Measurements from ENCODE around the gene SRPK2. TPM values are rescaled to one million over a fixed set of nuclear protein-coding genes. Genes with fewer than 3 reads are reported as not detected.

The SRPK2 gene
- total RNA-seq, 4 donors from 2014 or later: 41.0 to 87.1 (median 67.1) TPM

- 83 to 89% methylated on average over 4 of the region's 4 CpGs for WGBS, 2 donors
- DNase-seq (ENCODE audit: low spot score in 2 of 2): no peak
- TF ChIP-seq, protein P1, sequence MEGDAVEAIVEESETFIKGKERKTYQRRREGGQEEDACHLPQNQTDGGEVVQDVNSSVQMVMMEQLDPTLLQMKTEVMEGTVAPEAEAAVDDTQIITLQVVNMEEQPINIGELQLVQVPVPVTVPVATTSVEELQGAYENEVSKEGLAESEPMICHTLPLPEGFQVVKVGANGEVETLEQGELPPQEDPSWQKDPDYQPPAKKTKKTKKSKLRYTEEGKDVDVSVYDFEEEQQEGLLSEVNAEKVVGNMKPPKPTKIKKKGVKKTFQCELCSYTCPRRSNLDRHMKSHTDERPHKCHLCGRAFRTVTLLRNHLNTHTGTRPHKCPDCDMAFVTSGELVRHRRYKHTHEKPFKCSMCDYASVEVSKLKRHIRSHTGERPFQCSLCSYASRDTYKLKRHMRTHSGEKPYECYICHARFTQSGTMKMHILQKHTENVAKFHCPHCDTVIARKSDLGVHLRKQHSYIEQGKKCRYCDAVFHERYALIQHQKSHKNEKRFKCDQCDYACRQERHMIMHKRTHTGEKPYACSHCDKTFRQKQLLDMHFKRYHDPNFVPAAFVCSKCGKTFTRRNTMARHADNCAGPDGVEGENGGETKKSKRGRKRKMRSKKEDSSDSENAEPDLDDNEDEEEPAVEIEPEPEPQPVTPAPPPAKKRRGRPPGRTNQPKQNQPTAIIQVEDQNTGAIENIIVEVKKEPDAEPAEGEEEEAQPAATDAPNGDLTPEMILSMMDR (IDR thresholded peaks at IDR 0.05): no peak
- no peak for TF ChIP-seq POLR2A (IDR thresholded peaks at IDR 0.05)
- intact Hi-C loops (cut with DNase I; ENCODE audit: low total_unique reads): no loop called here
- no peak overlapping the region for H3K4me3 ChIP-seq (ENCODE audit: low read depth, poor library complexity, severe bottlenecking)
Observed at GRCh38 chr7:105250239-105250638, 138.5 kb downstream of the SRPK2 start.

DNA sequence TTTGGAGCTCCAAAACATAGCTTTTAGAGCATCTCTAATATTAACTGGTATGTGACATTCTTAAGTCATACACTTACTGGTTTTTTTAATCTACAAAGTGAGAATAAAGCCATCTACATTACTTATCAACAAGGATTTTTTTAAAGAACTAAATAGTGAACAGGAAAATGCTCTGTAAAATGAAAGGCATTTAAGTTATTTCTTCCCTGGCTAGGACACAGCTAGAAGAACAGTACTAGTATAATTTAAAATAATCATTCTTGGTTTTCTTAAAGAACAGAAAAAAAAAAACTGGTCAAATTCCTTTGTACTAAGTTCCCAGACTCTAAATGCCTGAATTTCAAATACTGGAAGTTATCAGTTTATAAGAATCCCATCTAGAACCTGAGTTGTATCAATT is 139.5 kb downstream of the SRPK2 start:
- no peak overlapping the region for H3K4me3 ChIP-seq (ENCODE audit: low read depth, poor library complexity, severe bottlenecking)
- no peak for TF ChIP-seq POLR2A (IDR thresholded peaks at IDR 0.05)
- TF ChIP-seq, protein P1 (IDR thresholded peaks at IDR 0.05): no peak
- DNase-seq (ENCODE audit: low spot score in 2 of 2): no peak
- intact Hi-C loops (cut with DNase I; ENCODE audit: low total_unique reads): no loop called here

DNA sequence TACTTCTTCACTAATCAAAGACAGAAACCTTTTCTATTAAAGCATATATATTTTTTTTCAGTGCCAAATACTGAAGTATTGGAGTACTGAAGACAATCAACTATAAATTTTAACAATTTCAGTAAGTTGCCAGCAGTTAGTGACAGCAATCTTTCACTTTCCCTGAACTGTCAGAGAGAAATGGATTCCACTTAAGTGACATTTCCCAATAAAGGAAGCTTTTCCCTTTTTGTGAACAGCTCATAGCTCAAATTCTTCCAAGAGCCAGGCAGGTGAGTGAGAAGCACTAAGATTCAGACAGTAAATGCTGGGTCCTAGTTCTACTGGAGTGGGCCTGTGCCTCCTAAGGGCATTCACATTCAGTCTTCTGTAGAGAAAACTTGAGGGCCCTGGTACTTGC is 142.0 kb downstream of the SRPK2 start:
- no peak overlapping the region for H3K4me3 ChIP-seq (ENCODE audit: low read depth, poor library complexity, severe bottlenecking)
- intact Hi-C loops (cut with DNase I; ENCODE audit: low total_unique reads): no loop called here
- TF ChIP-seq POLR2A (IDR thresholded peaks at IDR 0.05): no peak
- TF ChIP-seq, protein P1 (IDR thresholded peaks at IDR 0.05): no peak
- DNase-seq (ENCODE audit: low spot score in 2 of 2): no peak

DNA sequence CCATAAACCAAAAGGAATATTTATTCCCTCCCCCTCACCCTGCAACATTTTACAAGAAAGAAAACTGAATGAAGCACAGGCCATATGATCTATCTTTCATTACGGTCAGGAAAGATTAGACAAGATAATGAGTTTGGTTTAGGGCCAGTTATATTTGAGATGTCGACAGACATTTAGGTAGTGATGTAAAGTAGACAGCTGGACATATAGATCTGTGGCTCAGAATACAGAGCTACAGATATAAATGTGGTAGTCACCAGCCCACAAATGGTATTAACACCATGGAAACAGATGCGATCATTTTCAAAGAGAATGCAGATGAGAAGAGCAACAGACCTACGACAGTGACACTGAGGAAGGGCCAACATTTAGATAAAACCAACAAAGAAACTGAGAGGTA is 142.5 kb downstream of the SRPK2 start:
- intact Hi-C loops (cut with DNase I; ENCODE audit: low total_unique reads): no loop called here
- no peak overlapping the region for H3K4me3 ChIP-seq (ENCODE audit: low read depth, poor library complexity, severe bottlenecking)
- TF ChIP-seq POLR2A (IDR thresholded peaks at IDR 0.05): no peak
- TF ChIP-seq, protein P1 (IDR thresholded peaks at IDR 0.05): no peak
- whole genome bisulfite sequencing, 2 donors: 58 to 61% methylated on average over 4 of the region's 4 CpGs
- no peak for DNase-seq (ENCODE audit: low spot score in 2 of 2)

DNA sequence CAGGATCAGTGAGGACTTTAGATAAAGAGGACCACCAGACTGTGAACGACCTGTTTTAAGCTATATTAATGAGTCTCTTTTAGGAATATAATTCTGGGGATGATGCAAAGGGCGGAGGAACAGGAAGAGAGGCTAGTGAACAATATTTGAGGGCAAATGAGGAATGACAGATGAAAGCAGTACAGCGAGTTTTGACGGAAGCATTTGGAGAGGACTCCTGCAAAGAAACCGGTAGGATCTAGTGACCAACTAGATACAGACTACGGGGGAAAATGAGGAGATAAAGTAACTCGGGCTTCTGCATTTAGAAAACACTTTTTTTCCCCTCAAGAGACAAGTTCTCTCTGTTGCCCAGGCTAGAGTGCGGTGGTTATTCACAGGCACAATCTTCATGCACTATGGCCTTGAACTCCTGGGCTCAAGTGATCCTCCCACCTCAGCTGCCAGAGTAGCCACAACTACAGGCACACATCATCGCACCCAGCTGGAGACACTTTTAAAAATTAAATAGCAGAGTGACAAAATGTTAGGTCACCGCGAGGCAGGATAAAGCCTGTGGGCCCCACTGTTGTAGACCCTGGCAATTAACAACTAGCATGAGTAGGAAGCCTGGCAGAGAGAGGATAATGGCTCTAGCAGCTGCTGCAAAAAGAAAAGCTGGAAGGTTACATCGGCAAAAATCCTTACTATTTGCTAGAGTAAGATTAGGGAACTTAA is 143.2 kb downstream of the SRPK2 start:
- no peak overlapping the region for H3K4me3 ChIP-seq (ENCODE audit: low read depth, poor library complexity, severe bottlenecking)
- TF ChIP-seq, protein P1 (IDR thresholded peaks at IDR 0.05): no peak
- no peak for TF ChIP-seq POLR2A (IDR thresholded peaks at IDR 0.05)
- intact Hi-C loops (cut with DNase I; ENCODE audit: low total_unique reads): no loop called here
- WGBS, 2 donors: 74% methylated on average over 12 of the region's 12 CpGs
- DNase-seq (ENCODE audit: low spot score in 2 of 2): no peak

DNA sequence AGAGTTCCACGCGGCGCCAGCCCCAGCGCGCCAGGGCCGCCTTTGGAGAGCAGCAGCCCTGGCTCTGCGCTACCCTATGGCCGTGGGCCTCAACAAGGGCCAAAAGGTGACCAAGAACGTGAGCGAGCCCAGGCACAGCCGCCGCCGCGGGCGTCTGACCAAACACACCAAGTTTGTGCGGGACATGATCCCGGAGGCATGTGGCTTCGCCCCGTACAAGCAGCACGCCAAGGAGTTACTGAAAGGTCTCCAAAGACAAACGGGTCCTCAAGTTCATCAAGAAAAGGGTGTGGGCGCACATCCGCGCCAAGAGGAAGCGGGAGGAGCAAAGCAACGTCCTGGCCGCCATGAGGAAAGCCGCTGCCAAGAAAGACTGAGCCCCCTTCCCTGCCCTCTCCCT is 144.1 kb downstream of the SRPK2 start:
- no peak for DNase-seq (ENCODE audit: low spot score in 2 of 2)
- WGBS, 2 donors: 88 to 91% methylated on average over 28 of the region's 28 CpGs
- intact Hi-C loops (cut with DNase I; ENCODE audit: low total_unique reads): no loop called here
- TF ChIP-seq POLR2A (IDR thresholded peaks at IDR 0.05): no peak
- TF ChIP-seq, protein P1 (IDR thresholded peaks at IDR 0.05): no peak
- no peak overlapping the region for H3K4me3 ChIP-seq (ENCODE audit: low read depth, poor library complexity, severe bottlenecking)
